ENCODE measurements around the gene HTR6. TPM values are rescaled to one million over a fixed set of nuclear protein-coding genes. Genes with fewer than 3 reads are reported as not detected.

Gene HTR6
- total and polyA plus RNA-seq, 2 of the 4 experiments (the other 2 are of a cell fraction) = not detected

- DNase-seq = no peak
- CTCF ChIA-PET = no interaction called here
- intact Hi-C loops (cut with micrococcal nuclease) = no loop called here
- POLR2A ChIA-PET (ENCODE audit: unreplicated experiment) = no interaction called here
- no peak overlapping the region for H2AK9ac ChIP-seq (replicated peaks; ENCODE audit: low read depth, low read length, poor library complexity)
- no peak overlapping the region for H4K8ac ChIP-seq (ENCODE audit: low read depth in 2 of 2, low read length in 2 of 2)
- no peak overlapping the region for H3K23ac ChIP-seq (ENCODE audit: low read depth, low read length)
- no peak overlapping the region for H4K5ac ChIP-seq (ENCODE audit: low read depth, low read length)
- H3K4me2 ChIP-seq (ENCODE audit: low read depth, low read length) = no peak overlapping the region
- BruUV-seq (replicated peaks) = no TSS peak
- no peaks in the 10 kb centered on the region for H4K20me1 ChIP-seq (ENCODE audit: insufficient read depth, low read length)
- H3K14ac ChIP-seq (replicated peaks; ENCODE audit: low read depth, low read length) = no peak overlapping the region
- no peak overlapping the region for H2BK5ac ChIP-seq (ENCODE audit: low read depth, low read length, poor library complexity, severe bottlenecking)
- H3K79me1 ChIP-seq (ENCODE audit: low read depth in 1 of 2, low read length in 2 of 2) = no peaks in the 10 kb centered on the region
- WGBS, 2 experiments (ENCODE audit: extremely low coverage in 2 of 2, insufficient read length in 1 of 2) = 90% methylated on average over 2 of the region's 10 CpGs; no CpG with 5 or more reads in 1 of the 2 experiments
- no peak overlapping the region for H4K91ac ChIP-seq (ENCODE audit: insufficient read depth, low read depth, low read length)
- H3K9me3 ChIP-seq (ENCODE audit: control insufficient read depth, insufficient read depth, low read length) = no peaks in the 10 kb centered on the region
- H3K56ac ChIP-seq (ENCODE audit: extremely low read depth, insufficient read depth, low read length) = no peak overlapping the region
- H3K9me1 ChIP-seq (ENCODE audit: insufficient read depth, low read length) = peaks cover 7% of the 10 kb centered on the region
- no peak overlapping the region for H2BK120ac ChIP-seq (ENCODE audit: low read depth, low read length)
- no peaks in the 10 kb centered on the region for H3K36me3 ChIP-seq (ENCODE audit: control insufficient read depth, insufficient read depth, low read length)
- no peak overlapping the region for H2BK15ac ChIP-seq (ENCODE audit: low read depth, low read length)
- peaks cover 7% of the 10 kb centered on the region; the same call in 1 of the 2 replicates for H3K4me1 ChIP-seq (ENCODE audit: control insufficient read depth, insufficient read depth, low read length)
- TF ChIP-seq, protein P1, sequence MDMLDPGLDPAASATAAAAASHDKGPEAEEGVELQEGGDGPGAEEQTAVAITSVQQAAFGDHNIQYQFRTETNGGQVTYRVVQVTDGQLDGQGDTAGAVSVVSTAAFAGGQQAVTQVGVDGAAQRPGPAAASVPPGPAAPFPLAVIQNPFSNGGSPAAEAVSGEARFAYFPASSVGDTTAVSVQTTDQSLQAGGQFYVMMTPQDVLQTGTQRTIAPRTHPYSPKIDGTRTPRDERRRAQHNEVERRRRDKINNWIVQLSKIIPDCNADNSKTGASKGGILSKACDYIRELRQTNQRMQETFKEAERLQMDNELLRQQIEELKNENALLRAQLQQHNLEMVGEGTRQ (IDR thresholded peaks at IDR 0.05; ENCODE audit: low read depth, low read length) = no peak
- TF ChIP-seq MAFK (IDR thresholded peaks at IDR 0.05; ENCODE audit: low read depth, low read length) (no peak), MXI1 (IDR thresholded peaks at IDR 0.05; ENCODE audit: borderline replicate concordance, low read depth, low read length) (no peak), BHLHE40 (IDR thresholded peaks at IDR 0.05; ENCODE audit: low read depth, low read length) (no peak), RFX5 (IDR thresholded peaks at IDR 0.05; ENCODE audit: low read depth, low read length) (no peak), RCOR1 (IDR thresholded peaks at IDR 0.05; ENCODE audit: insufficient replicate concordance, low read length) (no peak), RAD21 (IDR thresholded peaks at IDR 0.05; ENCODE audit: low read length) (no peak), SMC3 (IDR thresholded peaks at IDR 0.05; ENCODE audit: low read depth, low read length) (no peak), MAZ (IDR thresholded peaks at IDR 0.05; ENCODE audit: borderline replicate concordance, low read depth, low read length) (no peak), NFE2L2 (IDR thresholded peaks at IDR 0.05; ENCODE audit: low read depth, low read length) (no peak), CHD1 (IDR thresholded peaks at IDR 0.05; ENCODE audit: low read depth, low read length) (no peak), FOS (IDR thresholded peaks at IDR 0.05; ENCODE audit: low read depth, low read length) (no peak), CEBPB (IDR thresholded peaks at IDR 0.05; ENCODE audit: low read depth, low read length) (no peak), POLR2A (IDR thresholded peaks at IDR 0.05; ENCODE audit: low read depth, low read length) (no peak)
- TF ChIP-seq, protein P2, sequence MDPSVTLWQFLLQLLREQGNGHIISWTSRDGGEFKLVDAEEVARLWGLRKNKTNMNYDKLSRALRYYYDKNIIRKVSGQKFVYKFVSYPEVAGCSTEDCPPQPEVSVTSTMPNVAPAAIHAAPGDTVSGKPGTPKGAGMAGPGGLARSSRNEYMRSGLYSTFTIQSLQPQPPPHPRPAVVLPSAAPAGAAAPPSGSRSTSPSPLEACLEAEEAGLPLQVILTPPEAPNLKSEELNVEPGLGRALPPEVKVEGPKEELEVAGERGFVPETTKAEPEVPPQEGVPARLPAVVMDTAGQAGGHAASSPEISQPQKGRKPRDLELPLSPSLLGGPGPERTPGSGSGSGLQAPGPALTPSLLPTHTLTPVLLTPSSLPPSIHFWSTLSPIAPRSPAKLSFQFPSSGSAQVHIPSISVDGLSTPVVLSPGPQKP (IDR thresholded peaks at IDR 0.05; ENCODE audit: borderline replicate concordance, low read depth, low read length) = no peak
- TF ChIP-seq, protein P3, sequence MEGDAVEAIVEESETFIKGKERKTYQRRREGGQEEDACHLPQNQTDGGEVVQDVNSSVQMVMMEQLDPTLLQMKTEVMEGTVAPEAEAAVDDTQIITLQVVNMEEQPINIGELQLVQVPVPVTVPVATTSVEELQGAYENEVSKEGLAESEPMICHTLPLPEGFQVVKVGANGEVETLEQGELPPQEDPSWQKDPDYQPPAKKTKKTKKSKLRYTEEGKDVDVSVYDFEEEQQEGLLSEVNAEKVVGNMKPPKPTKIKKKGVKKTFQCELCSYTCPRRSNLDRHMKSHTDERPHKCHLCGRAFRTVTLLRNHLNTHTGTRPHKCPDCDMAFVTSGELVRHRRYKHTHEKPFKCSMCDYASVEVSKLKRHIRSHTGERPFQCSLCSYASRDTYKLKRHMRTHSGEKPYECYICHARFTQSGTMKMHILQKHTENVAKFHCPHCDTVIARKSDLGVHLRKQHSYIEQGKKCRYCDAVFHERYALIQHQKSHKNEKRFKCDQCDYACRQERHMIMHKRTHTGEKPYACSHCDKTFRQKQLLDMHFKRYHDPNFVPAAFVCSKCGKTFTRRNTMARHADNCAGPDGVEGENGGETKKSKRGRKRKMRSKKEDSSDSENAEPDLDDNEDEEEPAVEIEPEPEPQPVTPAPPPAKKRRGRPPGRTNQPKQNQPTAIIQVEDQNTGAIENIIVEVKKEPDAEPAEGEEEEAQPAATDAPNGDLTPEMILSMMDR (conservative IDR thresholded peaks at IDR 0.05; ENCODE audit: low read depth, low read length) = no peak
- H3K9ac ChIP-seq (ENCODE audit: low read depth, low read length) = no peak overlapping the region
- H3K4ac ChIP-seq (ENCODE audit: low read depth, low read length) = no peak overlapping the region
- no peak overlapping the region for H2AFZ ChIP-seq (replicated peaks; ENCODE audit: low read length, poor library complexity)
- dilution Hi-C loops (cut with HindIII; ENCODE audit: low sequenced_read_pairs, unreplicated experiment) = no loop called here
- in situ Hi-C loops (cut with MboI; ENCODE audit: low sequenced_read_pairs) = no loop called here
- no peak overlapping the region for H3K27ac ChIP-seq (ENCODE audit: insufficient read depth, low read length)
- no peaks in the 10 kb centered on the region for H3K27me3 ChIP-seq (ENCODE audit: control insufficient read depth, insufficient read depth, low read length)
- ATAC-seq (ENCODE audit: low read depth) = no peak
- H3K4me3 ChIP-seq (ENCODE audit: insufficient read depth, low read depth, low read length) = no peak overlapping the region
- H3K18ac ChIP-seq (ENCODE audit: low read depth, low read length) = no peak overlapping the region
- H2BK20ac ChIP-seq (ENCODE audit: low read depth, low read length) = no peak overlapping the region
- no peak overlapping the region for H2AK5ac ChIP-seq (ENCODE audit: low read depth, low read length)
Measured at GRCh38 chr1:19637606-19638005, 27.1 kb upstream of the HTR6 start.
